ENCODE measurements around the gene COL4A1.
A peak's percentile ranks its signal among the peaks of the same experiment; 100 is the strongest.

COL4A1 gene

DNA sequence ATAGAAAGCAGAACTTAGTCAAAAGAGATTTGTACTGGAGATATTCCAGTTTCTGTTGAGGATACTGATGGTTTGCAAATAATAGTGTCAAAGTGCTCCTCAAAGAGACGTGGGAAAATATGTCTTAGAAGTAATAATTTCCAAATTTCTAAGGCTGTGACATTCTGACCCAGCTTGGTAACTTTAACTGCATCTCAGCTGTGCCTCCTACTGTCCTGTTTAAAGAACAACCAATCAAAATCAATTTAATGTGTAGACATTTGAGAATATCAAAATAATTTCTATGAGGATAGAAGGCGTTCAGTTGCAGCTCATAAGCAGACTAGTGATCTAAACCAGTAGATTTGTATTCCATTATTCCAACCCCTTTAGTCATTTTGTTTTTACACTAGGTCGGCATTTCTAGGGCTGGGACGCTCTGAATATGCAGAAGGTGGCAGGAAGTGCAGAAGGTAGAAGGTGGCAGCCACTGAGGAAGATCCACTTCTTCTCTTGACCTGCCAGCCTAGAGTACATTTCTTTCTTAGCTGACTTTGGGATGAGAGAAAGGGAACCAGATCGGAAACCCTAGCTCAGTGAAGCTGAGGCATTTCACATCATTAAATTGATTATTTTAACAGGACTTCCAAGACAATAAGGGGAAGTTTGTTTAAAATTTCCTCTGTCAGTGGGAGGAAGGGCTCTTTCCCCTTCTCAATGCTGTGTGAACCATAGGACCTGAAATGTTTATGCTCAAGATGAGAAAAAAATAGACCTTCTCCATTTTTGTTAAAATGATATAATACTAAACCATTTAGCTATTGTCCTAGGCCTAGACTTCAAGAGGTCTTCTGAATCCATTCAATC, 67.5 kb downstream of the COL4A1 start:
- no peak overlapping the region for H2BK5ac ChIP-seq (ENCODE audit: low read length)
- H3K4me3 ChIP-seq (ENCODE audit: low read length) = no peak overlapping the region
- no peak overlapping the region for H3K18ac ChIP-seq (ENCODE audit: low read length)
- no peak overlapping the region for H4K5ac ChIP-seq (ENCODE audit: low read length)
- H3K4ac ChIP-seq (ENCODE audit: low read depth, low read length) = no peak overlapping the region
- no peak overlapping the region for H3K4me2 ChIP-seq (ENCODE audit: low read length)
- no peak for DNase-seq
- H3K4me1 ChIP-seq (ENCODE audit: control insufficient read depth, low read depth, low read length) = peaks cover 11% of the 10 kb centered on the region
- no peak overlapping the region for H2BK120ac ChIP-seq (ENCODE audit: low read depth, low read length)
- H3K23ac ChIP-seq (ENCODE audit: low read length) = no peak overlapping the region
- no peak overlapping the region for H4K8ac ChIP-seq (ENCODE audit: low read depth, low read length)
- H3K79me2 ChIP-seq (ENCODE audit: control insufficient read depth, insufficient read depth, low read length) = no peaks in the 10 kb centered on the region
- no peaks in the 10 kb centered on the region for H3K36me3 ChIP-seq (ENCODE audit: control insufficient read depth, insufficient read depth, low read length)
- H3K27me3 ChIP-seq (ENCODE audit: insufficient read depth, low read length, poor library complexity) = no peaks in the 10 kb centered on the region
- H3K56ac ChIP-seq (ENCODE audit: low read length) = no peak overlapping the region
- no CpG with 5 or more reads among the region's 5 CpGs for WGBS (ENCODE audit: extremely low coverage, insufficient coverage, low lambda C conversion rate)
- no peak overlapping the region for H2AK5ac ChIP-seq (ENCODE audit: low read length)
- no peak overlapping the region for H3K9ac ChIP-seq (ENCODE audit: low read length)
- no peak overlapping the region for H3K27ac ChIP-seq (ENCODE audit: low read depth, low read length)
- peaks cover under 1% of the 10 kb centered on the region for H3K79me1 ChIP-seq (ENCODE audit: low read length)
- H2BK15ac ChIP-seq (replicated peaks; ENCODE audit: low read depth) = no peak overlapping the region

DNA sequence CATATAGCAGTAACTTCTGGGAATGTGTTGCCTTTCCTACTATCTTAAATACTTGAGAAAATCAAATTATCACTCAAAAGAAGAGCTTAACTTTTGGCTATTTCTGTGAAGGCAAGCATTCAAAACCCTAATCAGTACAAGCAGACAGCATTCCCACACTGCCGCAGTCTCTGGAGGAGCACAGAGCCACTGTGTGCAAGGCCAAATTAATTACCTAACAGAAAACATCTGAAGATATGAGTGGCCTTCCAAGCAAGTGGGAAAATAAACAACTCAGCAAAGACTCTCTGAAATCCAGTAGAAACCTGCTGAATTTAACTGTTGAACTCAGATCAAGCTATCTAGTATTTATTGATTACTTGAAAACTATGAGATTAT, 68.2 kb downstream of the COL4A1 start:
- Histone ChIP-seq H3K27ac (ENCODE audit: low read depth, low read length) (no peak overlapping the region), H3K79me1 (ENCODE audit: low read length) (no peaks in the 10 kb centered on the region), H3K79me2 (ENCODE audit: control insufficient read depth, insufficient read depth, low read length) (no peaks in the 10 kb centered on the region), H3K4me3 (ENCODE audit: low read length) (no peak overlapping the region), H3K18ac (ENCODE audit: low read length) (no peak overlapping the region), H3K4me2 (ENCODE audit: low read length) (no peak overlapping the region), H2BK5ac (ENCODE audit: low read length) (no peak overlapping the region), H3K4me1 (ENCODE audit: control insufficient read depth, low read depth, low read length) (peaks cover 11% of the 10 kb centered on the region), H3K4ac (ENCODE audit: low read depth, low read length) (no peak overlapping the region), H3K23ac (ENCODE audit: low read length) (no peak overlapping the region), H3K56ac (ENCODE audit: low read length) (no peak overlapping the region), H4K5ac (ENCODE audit: low read length) (no peak overlapping the region), H2AK5ac (ENCODE audit: low read length) (no peak overlapping the region), H3K36me3 (ENCODE audit: control insufficient read depth, insufficient read depth, low read length) (no peaks in the 10 kb centered on the region), H3K9ac (ENCODE audit: low read length) (no peak overlapping the region), H3K27me3 (ENCODE audit: insufficient read depth, low read length, poor library complexity) (no peaks in the 10 kb centered on the region), H2BK15ac (replicated peaks; ENCODE audit: low read depth) (no peak overlapping the region), H4K8ac (ENCODE audit: low read depth, low read length) (no peak overlapping the region), H2BK120ac (ENCODE audit: low read depth, low read length) (no peak overlapping the region)
- peak; percentile 60 for DNase-seq
- WGBS (ENCODE audit: extremely low coverage, insufficient coverage, low lambda C conversion rate) = no CpG with 5 or more reads among the region's 1 CpG

DNA sequence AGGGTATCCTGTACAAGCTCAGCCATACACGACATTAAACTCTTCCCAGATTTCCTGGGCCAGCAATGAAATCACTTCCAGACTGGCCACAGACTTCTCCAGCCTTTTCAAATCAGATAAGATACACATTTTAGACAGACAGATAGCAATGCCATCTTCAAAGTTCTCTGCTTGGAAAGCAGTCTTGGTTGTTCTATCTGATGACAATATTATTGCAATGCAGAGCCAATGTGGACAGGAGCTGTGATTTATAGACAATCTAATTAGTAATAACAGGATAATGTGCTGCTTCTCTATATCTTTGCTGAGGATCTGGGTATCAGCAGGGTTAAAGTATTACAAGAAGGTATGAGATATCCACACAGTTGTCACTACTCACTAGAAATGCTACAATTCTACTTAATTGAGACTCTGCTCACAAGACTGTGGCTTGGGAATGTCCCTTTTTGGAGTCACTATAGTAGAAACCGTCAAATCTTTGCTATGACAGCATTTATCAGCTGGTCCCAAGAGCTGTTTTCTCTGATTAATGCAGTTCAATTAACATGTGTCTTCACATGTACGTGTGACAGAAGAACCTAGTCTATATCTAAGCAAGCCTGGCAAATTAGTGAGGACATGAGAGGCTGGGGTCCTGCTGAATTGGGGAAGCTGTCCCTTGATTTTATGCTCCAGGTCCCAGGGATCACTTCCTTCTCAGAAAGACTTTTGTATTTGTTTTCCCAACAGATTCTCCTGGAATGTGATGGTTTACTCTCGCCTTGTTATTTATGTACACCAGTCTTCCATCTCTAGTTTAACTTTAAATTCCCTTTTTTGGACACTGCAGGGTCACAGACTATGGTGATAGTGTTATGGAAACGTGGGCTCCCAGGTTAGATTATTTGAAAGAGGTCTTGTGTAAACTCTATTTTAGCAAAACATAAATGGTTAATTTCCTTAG, 68.8 kb downstream of the COL4A1 start:
- no peak overlapping the region for H4K5ac ChIP-seq (ENCODE audit: low read length)
- no peak overlapping the region for H2BK5ac ChIP-seq (ENCODE audit: low read length)
- no peak overlapping the region for H2BK15ac ChIP-seq (replicated peaks; ENCODE audit: low read depth)
- H3K79me2 ChIP-seq (ENCODE audit: control insufficient read depth, insufficient read depth, low read length) = no peaks in the 10 kb centered on the region
- H3K9ac ChIP-seq (ENCODE audit: low read length) = no peak overlapping the region
- peak; percentile 56 for DNase-seq
- no CpG with 5 or more reads among the region's 5 CpGs for WGBS (ENCODE audit: extremely low coverage, insufficient coverage, low lambda C conversion rate)
- H3K4ac ChIP-seq (ENCODE audit: low read depth, low read length) = no peak overlapping the region
- H4K8ac ChIP-seq (ENCODE audit: low read depth, low read length) = no peak overlapping the region
- no peaks in the 10 kb centered on the region for H3K27me3 ChIP-seq (ENCODE audit: insufficient read depth, low read length, poor library complexity)
- no peak overlapping the region for H3K4me2 ChIP-seq (ENCODE audit: low read length)
- H3K27ac ChIP-seq (ENCODE audit: low read depth, low read length) = peak overlapping the region; percentile 18
- H3K56ac ChIP-seq (ENCODE audit: low read length) = no peak overlapping the region
- H3K18ac ChIP-seq (ENCODE audit: low read length) = no peak overlapping the region
- peaks cover 11% of the 10 kb centered on the region for H3K4me1 ChIP-seq (ENCODE audit: control insufficient read depth, low read depth, low read length)
- no peak overlapping the region for H2BK120ac ChIP-seq (ENCODE audit: low read depth, low read length)
- no peak overlapping the region for H2AK5ac ChIP-seq (ENCODE audit: low read length)
- no peak overlapping the region for H3K23ac ChIP-seq (ENCODE audit: low read length)
- no peaks in the 10 kb centered on the region for H3K36me3 ChIP-seq (ENCODE audit: control insufficient read depth, insufficient read depth, low read length)
- no peaks in the 10 kb centered on the region for H3K79me1 ChIP-seq (ENCODE audit: low read length)
- no peak overlapping the region for H3K4me3 ChIP-seq (ENCODE audit: low read length)

DNA sequence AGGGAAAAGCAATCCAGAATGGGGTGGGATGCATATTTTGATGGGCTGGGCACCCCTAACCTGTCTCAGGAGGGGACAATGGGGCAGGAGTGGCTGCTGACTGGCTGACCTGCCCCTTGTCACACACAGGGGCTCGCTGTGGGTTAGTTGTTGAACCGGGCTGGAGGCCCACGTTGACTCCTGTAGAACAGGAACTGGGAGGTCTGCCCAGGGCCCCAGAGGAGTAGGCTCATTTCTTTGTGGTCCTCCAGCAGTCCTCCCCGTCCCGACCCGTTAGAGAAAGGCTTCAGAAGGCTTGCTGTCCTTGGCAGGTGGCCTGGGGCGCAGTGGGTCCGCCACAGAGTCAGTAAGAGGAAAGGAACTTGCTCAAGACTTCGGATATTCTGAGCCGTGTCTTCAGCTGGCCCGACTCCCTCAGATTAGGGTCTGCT, 70.1 kb downstream of the COL4A1 start:
- H3K4me3 ChIP-seq (ENCODE audit: low read length) = no peak overlapping the region
- H3K23ac ChIP-seq (ENCODE audit: low read length) = no peak overlapping the region
- no peaks in the 10 kb centered on the region for H3K27me3 ChIP-seq (ENCODE audit: insufficient read depth, low read length, poor library complexity)
- no peaks in the 10 kb centered on the region for H3K79me1 ChIP-seq (ENCODE audit: low read length)
- H3K36me3 ChIP-seq (ENCODE audit: control insufficient read depth, insufficient read depth, low read length) = no peaks in the 10 kb centered on the region
- no peak overlapping the region for H2BK5ac ChIP-seq (ENCODE audit: low read length)
- no peaks in the 10 kb centered on the region for H3K79me2 ChIP-seq (ENCODE audit: control insufficient read depth, insufficient read depth, low read length)
- WGBS (ENCODE audit: extremely low coverage, insufficient coverage, low lambda C conversion rate) = no CpG with 5 or more reads among the region's 11 CpGs
- no peak overlapping the region for H3K27ac ChIP-seq (ENCODE audit: low read depth, low read length)
- H3K4me1 ChIP-seq (ENCODE audit: control insufficient read depth, low read depth, low read length) = peaks cover 11% of the 10 kb centered on the region
- no peak for DNase-seq
- no peak overlapping the region for H3K18ac ChIP-seq (ENCODE audit: low read length)
- no peak overlapping the region for H2AK5ac ChIP-seq (ENCODE audit: low read length)
- no peak overlapping the region for H4K5ac ChIP-seq (ENCODE audit: low read length)
- H3K4me2 ChIP-seq (ENCODE audit: low read length) = no peak overlapping the region
- no peak overlapping the region for H3K9ac ChIP-seq (ENCODE audit: low read length)
- no peak overlapping the region for H2BK15ac ChIP-seq (replicated peaks; ENCODE audit: low read depth)
- no peak overlapping the region for H3K4ac ChIP-seq (ENCODE audit: low read depth, low read length)
- H3K56ac ChIP-seq (ENCODE audit: low read length) = no peak overlapping the region
- no peak overlapping the region for H2BK120ac ChIP-seq (ENCODE audit: low read depth, low read length)
- H4K8ac ChIP-seq (ENCODE audit: low read depth, low read length) = no peak overlapping the region

DNA sequence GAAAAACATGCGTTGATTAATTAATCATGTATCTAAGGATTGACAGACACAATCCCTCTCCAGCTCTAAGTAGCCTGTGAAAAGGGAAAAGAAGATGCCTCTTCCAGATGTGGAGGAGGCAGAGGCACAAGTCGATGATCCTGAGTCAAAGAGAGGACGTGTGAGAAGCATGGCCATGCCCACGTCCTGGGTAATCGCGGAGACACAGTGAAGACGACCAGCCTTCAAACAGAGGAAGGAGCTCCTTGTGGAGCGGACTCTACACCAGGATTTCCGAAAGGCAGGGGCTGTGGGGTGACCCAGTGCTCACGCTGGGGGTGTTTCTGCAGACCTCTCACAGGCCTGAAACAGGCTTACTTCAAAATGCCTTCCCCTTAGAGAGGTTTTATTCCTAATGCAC, 70.5 kb downstream of the COL4A1 start:
- Histone ChIP-seq H3K4me1 (ENCODE audit: control insufficient read depth, low read depth, low read length) (peaks cover 11% of the 10 kb centered on the region), H3K56ac (ENCODE audit: low read length) (no peak overlapping the region), H4K8ac (ENCODE audit: low read depth, low read length) (no peak overlapping the region), H4K5ac (ENCODE audit: low read length) (no peak overlapping the region), H3K4me3 (ENCODE audit: low read length) (no peak overlapping the region), H2BK5ac (ENCODE audit: low read length) (no peak overlapping the region), H3K18ac (ENCODE audit: low read length) (no peak overlapping the region), H3K4ac (ENCODE audit: low read depth, low read length) (no peak overlapping the region), H3K9ac (ENCODE audit: low read length) (no peak overlapping the region), H3K27me3 (ENCODE audit: insufficient read depth, low read length, poor library complexity) (no peaks in the 10 kb centered on the region), H2BK15ac (replicated peaks; ENCODE audit: low read depth) (no peak overlapping the region), H3K27ac (ENCODE audit: low read depth, low read length) (no peak overlapping the region), H2AK5ac (ENCODE audit: low read length) (no peak overlapping the region), H2BK120ac (ENCODE audit: low read depth, low read length) (no peak overlapping the region), H3K23ac (ENCODE audit: low read length) (no peak overlapping the region), H3K4me2 (ENCODE audit: low read length) (no peak overlapping the region), H3K79me2 (ENCODE audit: control insufficient read depth, insufficient read depth, low read length) (no peaks in the 10 kb centered on the region), H3K79me1 (ENCODE audit: low read length) (no peaks in the 10 kb centered on the region), H3K36me3 (ENCODE audit: control insufficient read depth, insufficient read depth, low read length) (no peaks in the 10 kb centered on the region)
- DNase-seq = no peak
- WGBS (ENCODE audit: extremely low coverage, insufficient coverage, low lambda C conversion rate) = no CpG with 5 or more reads among the region's 10 CpGs
